Smooth muscle cell (in vitro differentiated cells): ENCODE results near the gene RTRAF. TPM values are rescaled to one million over a fixed set of nuclear protein-coding genes. Genes with fewer than 3 reads are reported as not detected.

Experiments used
- DNase-seq: peaks from one replicate; lab custom pipeline; 2025; ENCODE audit not compliant: unreplicated experiment; lab: John Stamatoyannopoulos, UW
- H2AFZ ChIP-seq: fragments of 200-600 bp; sonication (generic); 2 replicates; pipeline ENCODE4 v1.6.0; 2016; ENCODE audit warnings: antibody characterized with exemption, low read depth, mild to moderate bottlenecking
- H3F3A ChIP-seq: fragments of 200-600 bp; sonication (generic); 2 replicates; pipeline ENCODE4 v1.6.0; 2017; ENCODE audit warnings: antibody characterized with exemption, low read depth
- H3K27ac ChIP-seq: fragments of 200-600 bp; sonication (generic); 2 replicates; pipeline ENCODE4 v1.5.1; 2016; ENCODE audit warnings: low read depth, mild to moderate bottlenecking
- H3K27me3 ChIP-seq: fragments of 200-600 bp; sonication (generic); 2 replicates; pipeline ENCODE4 v1.6.1; 2016; ENCODE audit warnings: low read depth, mild to moderate bottlenecking
- H3K36me3 ChIP-seq: fragments of 200-600 bp; sonication (generic); 2 replicates; pipeline ENCODE4 v1.5.1; 2016; ENCODE audit warnings: low read depth
- H3K4me1 ChIP-seq: fragments of 200-600 bp; sonication (generic); 2 replicates; pipeline ENCODE4 v1.5.1; 2016; ENCODE audit warnings: low read depth
- H3K4me2 ChIP-seq: fragments of 200-600 bp; sonication (generic); 2 replicates; pipeline ENCODE4 v1.6.0; 2016; ENCODE audit warnings: mild to moderate bottlenecking
- H3K4me3 ChIP-seq: fragments of 200-600 bp; sonication (generic); 2 replicates; pipeline ENCODE4 v1.5.1; 2016; ENCODE audit warnings: mild to moderate bottlenecking
- H3K79me2 ChIP-seq: fragments of 200-600 bp; sonication (generic); 2 replicates; pipeline ENCODE4 v1.6.0; 2016; ENCODE audit warnings: low read depth, mild to moderate bottlenecking
- H3K9ac ChIP-seq: fragments of 200-600 bp; sonication (generic); 2 replicates; pipeline ENCODE4 v1.6.0; 2016; ENCODE audit warnings: low read depth
- H3K9me3 ChIP-seq: fragments of 200-600 bp; sonication (generic); replicated peaks from 2 replicates; pipeline ENCODE4 v1.5.1; 2016; ENCODE audit warnings: low read depth
- H4K20me1 ChIP-seq: fragments of 200-600 bp; sonication (generic); 2 replicates; pipeline ENCODE4 v1.6.0; 2016; ENCODE audit warnings: low read depth
- WGBS: methylation state at CpG from one replicate; pipeline ENCODE4 v1.1.7; 2016; ENCODE audit warnings: low lambda C conversion rate; 5-methylcytosine and 5-hydroxymethylcytosine counted together
- polyA plus RNA-seq: library from polyadenylated mRNA; unstranded; fragments of >200 nt; fragmentation: Nextera tagmentation; extraction: Ambion mirVana; gene quantifications from 2 replicates; pipeline ENCODE4 v1.2.1, GENCODE V29; 2016
- total RNA-seq: library from RNA; depleted of rRNA; stranded (reverse); fragments of >200 nt; gene quantifications from 2 replicates; pipeline ENCODE4 v1.2.3, GENCODE V29; 2014
- TF ChIP-seq, protein P1 (sequence below): fragments of 200-600 bp; sonication (generic); IDR thresholded peaks from 2 replicates; pipeline ENCODE4 v1.5.1; 2017; ENCODE audit warnings: borderline replicate concordance, mild to moderate bottlenecking, antibody characterized with exemption; ENCODE audit not compliant: insufficient read depth, poor library complexity, severe bottlenecking

Gene RTRAF
- total and polyA plus RNA-seq, 2 experiments from 2014 or later: 163 to 218 TPM

GRCh38 chr14:52046376-52046917 is 57.1 kb downstream of the RTRAF start:
- H2AFZ ChIP-seq: no peak overlapping the region
- no peak overlapping the region for H3K4me3 ChIP-seq
- no peaks in the 10 kb centered on the region for H3K27me3 ChIP-seq
- H3K36me3 ChIP-seq: no peaks in the 10 kb centered on the region
- peaks cover 8% of the 10 kb centered on the region for H3K4me1 ChIP-seq
- peaks cover 19% of the 10 kb centered on the region for H4K20me1 ChIP-seq
- TF ChIP-seq, protein P1, sequence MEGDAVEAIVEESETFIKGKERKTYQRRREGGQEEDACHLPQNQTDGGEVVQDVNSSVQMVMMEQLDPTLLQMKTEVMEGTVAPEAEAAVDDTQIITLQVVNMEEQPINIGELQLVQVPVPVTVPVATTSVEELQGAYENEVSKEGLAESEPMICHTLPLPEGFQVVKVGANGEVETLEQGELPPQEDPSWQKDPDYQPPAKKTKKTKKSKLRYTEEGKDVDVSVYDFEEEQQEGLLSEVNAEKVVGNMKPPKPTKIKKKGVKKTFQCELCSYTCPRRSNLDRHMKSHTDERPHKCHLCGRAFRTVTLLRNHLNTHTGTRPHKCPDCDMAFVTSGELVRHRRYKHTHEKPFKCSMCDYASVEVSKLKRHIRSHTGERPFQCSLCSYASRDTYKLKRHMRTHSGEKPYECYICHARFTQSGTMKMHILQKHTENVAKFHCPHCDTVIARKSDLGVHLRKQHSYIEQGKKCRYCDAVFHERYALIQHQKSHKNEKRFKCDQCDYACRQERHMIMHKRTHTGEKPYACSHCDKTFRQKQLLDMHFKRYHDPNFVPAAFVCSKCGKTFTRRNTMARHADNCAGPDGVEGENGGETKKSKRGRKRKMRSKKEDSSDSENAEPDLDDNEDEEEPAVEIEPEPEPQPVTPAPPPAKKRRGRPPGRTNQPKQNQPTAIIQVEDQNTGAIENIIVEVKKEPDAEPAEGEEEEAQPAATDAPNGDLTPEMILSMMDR: no peak
- no peaks in the 10 kb centered on the region for H3K9me3 ChIP-seq
- H3K9ac ChIP-seq: no peak overlapping the region
- H3K4me2 ChIP-seq: no peak overlapping the region
- WGBS: 38% methylated on average over 2 of the region's 2 CpGs
- H3K27ac ChIP-seq: no peak overlapping the region
- no peak for DNase-seq
- H3K79me2 ChIP-seq: peaks cover 66% of the 10 kb centered on the region
- H3F3A ChIP-seq: no peaks in the 10 kb centered on the region

GRCh38 chr14:52048116-52048515 is 58.8 kb downstream of the RTRAF start:
- H3K36me3 ChIP-seq: no peaks in the 10 kb centered on the region
- H3K27ac ChIP-seq: no peak overlapping the region
- WGBS: 86% methylated on average over 10 of the region's 10 CpGs

GRCh38 chr14:52048641-52049204 is 59.4 kb downstream of the RTRAF start:
- no peak overlapping the region for H3K4me3 ChIP-seq
- 73% methylated on average over 3 of the region's 3 CpGs for WGBS
- H3K79me2 ChIP-seq: peaks cover 58% of the 10 kb centered on the region
- H3K4me2 ChIP-seq: no peak overlapping the region
- peaks cover 9% of the 10 kb centered on the region for H3F3A ChIP-seq
- no peak for DNase-seq
- H3K9ac ChIP-seq: no peak overlapping the region
- peaks cover 22% of the 10 kb centered on the region for H4K20me1 ChIP-seq
- H3K27me3 ChIP-seq: no peaks in the 10 kb centered on the region
- no peak overlapping the region for H3K27ac ChIP-seq
- no peaks in the 10 kb centered on the region for H3K9me3 ChIP-seq
- peaks cover 13% of the 10 kb centered on the region for H3K4me1 ChIP-seq
- H2AFZ ChIP-seq: no peak overlapping the region
- TF ChIP-seq, protein P1: no peak
- H3K36me3 ChIP-seq: no peaks in the 10 kb centered on the region

More at GRCh38 chr14:52048116-52048515, 58.8 kb downstream of the RTRAF start:
- no peak for DNase-seq
- Histone ChIP-seq H3K4me3 (no peak overlapping the region), H4K20me1 (peaks cover 22% of the 10 kb centered on the region), H3K79me2 (peaks cover 64% of the 10 kb centered on the region), H3F3A (peaks cover 8% of the 10 kb centered on the region), H2AFZ (no peak overlapping the region), H3K4me1 (peaks cover 13% of the 10 kb centered on the region), H3K4me2 (no peak overlapping the region), H3K9me3 (no peaks in the 10 kb centered on the region), H3K9ac (no peak overlapping the region), H3K27me3 (no peaks in the 10 kb centered on the region)
- TF ChIP-seq, protein P1: no peak

- no peak overlapping the region for H3K4me3 ChIP-seq
- WGBS: 93% methylated on average over 5 of the region's 5 CpGs
- H2AFZ ChIP-seq: no peak overlapping the region
- peaks cover 56% of the 10 kb centered on the region for H3K79me2 ChIP-seq
- no peak overlapping the region for H3K27ac ChIP-seq
- peaks cover 13% of the 10 kb centered on the region for H3K4me1 ChIP-seq
- H3K36me3 ChIP-seq: no peaks in the 10 kb centered on the region
- TF ChIP-seq, protein P1: no peak
- peaks cover 22% of the 10 kb centered on the region for H4K20me1 ChIP-seq
- no peak overlapping the region for H3K4me2 ChIP-seq
- peaks cover 9% of the 10 kb centered on the region for H3F3A ChIP-seq
- no peak overlapping the region for H3K9ac ChIP-seq
- no peak for DNase-seq
- no peaks in the 10 kb centered on the region for H3K9me3 ChIP-seq
- no peaks in the 10 kb centered on the region for H3K27me3 ChIP-seq
Measured at GRCh38 chr14:52049271-52049670, 59.9 kb downstream of the RTRAF start.
